Hepatocyte (in vitro differentiated cells): ENCODE measurements around the gene HBG1. TPM values are rescaled to one million over a fixed set of nuclear protein-coding genes. Genes with fewer than 3 reads are reported as not detected.
"Not testable (repeated sequence)": the region's sequence is repeated elsewhere in the genome, so short reads cannot be mapped to it uniquely, and the experiment has no call there.

Experiments
- DNase-seq: peaks from one replicate; pipeline ENCODE4 v3.0.0-alpha.2; 2016; ENCODE audit warnings: low spot score
- H2AFZ ChIP-seq: fragments of 200-600 bp; sonication (generic); 2 replicates; pipeline ENCODE4 v1.6.0; 2016; ENCODE audit warnings: antibody characterized with exemption, mild to moderate bottlenecking
- H3K27ac ChIP-seq: fragments of 200-600 bp; sonication (generic); 2 replicates; pipeline ENCODE4 v1.5.1; 2016; ENCODE audit warnings: mild to moderate bottlenecking
- H3K27me3 ChIP-seq: fragments of 200-600 bp; sonication (generic); 2 replicates; pipeline ENCODE4 v1.6.1; 2016
- H3K36me3 ChIP-seq: fragments of 200-600 bp; sonication (generic); replicated peaks from 2 replicates; pipeline ENCODE4 v1.5.1; 2016; ENCODE audit warnings: low read depth; ENCODE audit not compliant: insufficient read depth
- H3K4me1 ChIP-seq: fragments of 200-600 bp; sonication (generic); 2 replicates; pipeline ENCODE4 v1.5.1; 2016; ENCODE audit warnings: mild to moderate bottlenecking, moderate library complexity; ENCODE audit not compliant: insufficient read depth
- H3K4me2 ChIP-seq: fragments of 200-600 bp; sonication (generic); 2 replicates; pipeline ENCODE4 v1.6.0; 2016
- H3K4me3 ChIP-seq: fragments of 200-600 bp; sonication (generic); 2 replicates; pipeline ENCODE4 v1.5.1; 2016; ENCODE audit warnings: mild to moderate bottlenecking
- H3K79me2 ChIP-seq: fragments of 200-600 bp; sonication (generic); 2 replicates; pipeline ENCODE4 v1.6.0; 2017; ENCODE audit warnings: mild to moderate bottlenecking
- H3K9me2 ChIP-seq: fragments of 200-600 bp; sonication (generic); replicated peaks from 2 replicates; pipeline ENCODE4 v1.6.0; 2017; ENCODE audit warnings: mild to moderate bottlenecking; ENCODE audit not compliant: insufficient read depth
- H3K9me3 ChIP-seq: fragments of 200-600 bp; sonication (generic); 2 replicates; pipeline ENCODE4 v1.5.1; 2016; ENCODE audit warnings: low read depth, mild to moderate bottlenecking
- H4K20me1 ChIP-seq: fragments of 200-600 bp; sonication (generic); 2 replicates; pipeline ENCODE4 v1.6.0; 2016; ENCODE audit warnings: mild to moderate bottlenecking; ENCODE audit not compliant: insufficient read depth, poor library complexity, severe bottlenecking
- EZH2 ChIP-seq: fragments of 200-600 bp; sonication (generic); IDR thresholded peaks from 2 replicates; pipeline ENCODE4 v1.6.1; 2016; ENCODE audit warnings: antibody characterized with exemption, mild to moderate bottlenecking, borderline replicate concordance
- EZH2phosphoT487 ChIP-seq: fragments of 200-600 bp; sonication (generic); IDR thresholded peaks from one replicate; pipeline ENCODE4 v1.6.1; 2018; ENCODE audit warnings: antibody characterized with exemption, mild to moderate bottlenecking, low read depth, moderate library complexity; ENCODE audit not compliant: unreplicated experiment, severe bottlenecking
- WGBS: methylation state at CpG from one replicate; pipeline ENCODE4 v1.1.6; 2016; ENCODE audit warnings: low lambda C conversion rate; ENCODE audit errors: missing lambda C conversion rate; 5-methylcytosine and 5-hydroxymethylcytosine counted together
- polyA plus RNA-seq: library from polyadenylated mRNA; unstranded; fragments of >200 nt; fragmentation: Nextera tagmentation; extraction: Ambion mirVana; gene quantifications from 2 replicates; pipeline ENCODE4 v1.2.1, GENCODE V29; 2016
- total RNA-seq: library from RNA; depleted of rRNA; stranded (reverse); fragments of >200 nt; gene quantifications from 2 replicates; pipeline ENCODE4 v1.2.3, GENCODE V29; 2014
- TF ChIP-seq, protein P1 (sequence below): fragments of 200-600 bp; sonication (generic); IDR thresholded peaks from 2 replicates; pipeline ENCODE4 v1.5.1; 2016; ENCODE audit warnings: antibody characterized with exemption, mild to moderate bottlenecking; ENCODE audit not compliant: poor library complexity

Gene HBG1
- not detected in 2 replicates for total RNA-seq
- polyA plus RNA-seq = not detected in 2 replicates

DNA sequence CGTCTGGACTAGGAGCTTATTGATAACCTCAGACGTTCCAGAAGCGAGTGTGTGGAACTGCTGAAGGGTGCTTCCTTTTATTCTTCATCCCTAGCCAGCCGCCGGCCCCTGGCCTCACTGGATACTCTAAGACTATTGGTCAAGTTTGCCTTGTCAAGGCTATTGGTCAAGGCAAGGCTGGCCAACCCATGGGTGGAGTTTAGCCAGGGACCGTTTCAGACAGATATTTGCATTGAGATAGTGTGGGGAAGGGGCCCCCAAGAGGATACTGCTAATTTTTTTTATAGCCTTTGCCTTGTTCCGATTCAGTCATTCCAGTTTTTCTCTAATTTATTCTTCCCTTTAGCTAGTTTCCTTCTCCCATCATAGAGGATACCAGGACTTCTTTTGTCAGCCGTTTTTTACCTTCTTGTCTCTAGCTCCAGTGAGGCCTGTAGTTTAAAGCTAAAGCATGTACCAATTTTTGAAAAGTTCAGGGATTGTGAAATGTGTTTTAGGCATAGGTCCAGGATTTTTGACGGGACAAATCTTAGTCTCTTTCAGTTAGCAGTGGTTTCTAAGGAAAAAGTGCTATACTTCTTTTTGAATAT lies at the start of gene HBG1:
Gene HBG1 (minus strand): TSS at position 51 of the 590 bp plus-strand sequence. CDS start 53 bp downstream, outside the sequence.
- H2AFZ ChIP-seq, H3K4me2 ChIP-seq, H3K4me1 ChIP-seq, H3K9me2 ChIP-seq, H3K36me3 ChIP-seq, H3K79me2 ChIP-seq, H3K27me3 ChIP-seq, H3K9me3 ChIP-seq, H4K20me1 ChIP-seq, H3K4me3 ChIP-seq, DNase-seq, H3K27ac ChIP-seq: not testable (repeated sequence)
- WGBS = 86% methylated on average over 3 of the region's 9 CpGs

DNA sequence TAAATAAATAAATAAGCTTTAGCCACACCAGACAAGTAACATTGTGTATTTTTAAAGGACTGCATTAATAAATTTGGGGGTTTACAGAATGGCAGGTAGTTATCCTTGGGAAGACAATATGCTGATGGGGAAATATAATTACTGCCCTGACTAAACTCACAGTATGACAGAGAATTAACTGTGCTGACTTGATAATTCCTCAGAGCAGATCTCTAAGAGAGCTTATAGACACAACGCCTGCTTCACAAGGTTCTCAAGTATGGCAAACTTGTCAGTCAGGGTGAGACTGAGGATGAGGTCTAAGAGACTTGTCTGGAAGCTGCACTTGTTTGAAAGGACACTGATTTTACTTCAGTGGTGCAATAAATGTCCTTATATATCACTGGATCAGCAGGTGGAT lies 48.8 kb upstream of the HBG1 start:
- DNase-seq = no peak
- Histone ChIP-seq H4K20me1 (no peaks in the 10 kb centered on the region), H3K4me2 (no peak overlapping the region), H3K9me2 (no peaks in the 10 kb centered on the region), H3K4me1 (no peaks in the 10 kb centered on the region), H3K27ac (no peak overlapping the region), H2AFZ (no peak overlapping the region), H3K36me3 (peaks cover 3% of the 10 kb centered on the region), H3K27me3 (peaks cover 9% of the 10 kb centered on the region), H3K79me2 (no peaks in the 10 kb centered on the region), H3K4me3 (no peak overlapping the region), H3K9me3 (no peaks in the 10 kb centered on the region)
- TF ChIP-seq, protein P1, sequence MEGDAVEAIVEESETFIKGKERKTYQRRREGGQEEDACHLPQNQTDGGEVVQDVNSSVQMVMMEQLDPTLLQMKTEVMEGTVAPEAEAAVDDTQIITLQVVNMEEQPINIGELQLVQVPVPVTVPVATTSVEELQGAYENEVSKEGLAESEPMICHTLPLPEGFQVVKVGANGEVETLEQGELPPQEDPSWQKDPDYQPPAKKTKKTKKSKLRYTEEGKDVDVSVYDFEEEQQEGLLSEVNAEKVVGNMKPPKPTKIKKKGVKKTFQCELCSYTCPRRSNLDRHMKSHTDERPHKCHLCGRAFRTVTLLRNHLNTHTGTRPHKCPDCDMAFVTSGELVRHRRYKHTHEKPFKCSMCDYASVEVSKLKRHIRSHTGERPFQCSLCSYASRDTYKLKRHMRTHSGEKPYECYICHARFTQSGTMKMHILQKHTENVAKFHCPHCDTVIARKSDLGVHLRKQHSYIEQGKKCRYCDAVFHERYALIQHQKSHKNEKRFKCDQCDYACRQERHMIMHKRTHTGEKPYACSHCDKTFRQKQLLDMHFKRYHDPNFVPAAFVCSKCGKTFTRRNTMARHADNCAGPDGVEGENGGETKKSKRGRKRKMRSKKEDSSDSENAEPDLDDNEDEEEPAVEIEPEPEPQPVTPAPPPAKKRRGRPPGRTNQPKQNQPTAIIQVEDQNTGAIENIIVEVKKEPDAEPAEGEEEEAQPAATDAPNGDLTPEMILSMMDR = no peak
- TF ChIP-seq EZH2 (no peak), EZH2phosphoT487 (no peak)
- WGBS = 36% methylated on average over 1 of the region's 1 CpG

DNA sequence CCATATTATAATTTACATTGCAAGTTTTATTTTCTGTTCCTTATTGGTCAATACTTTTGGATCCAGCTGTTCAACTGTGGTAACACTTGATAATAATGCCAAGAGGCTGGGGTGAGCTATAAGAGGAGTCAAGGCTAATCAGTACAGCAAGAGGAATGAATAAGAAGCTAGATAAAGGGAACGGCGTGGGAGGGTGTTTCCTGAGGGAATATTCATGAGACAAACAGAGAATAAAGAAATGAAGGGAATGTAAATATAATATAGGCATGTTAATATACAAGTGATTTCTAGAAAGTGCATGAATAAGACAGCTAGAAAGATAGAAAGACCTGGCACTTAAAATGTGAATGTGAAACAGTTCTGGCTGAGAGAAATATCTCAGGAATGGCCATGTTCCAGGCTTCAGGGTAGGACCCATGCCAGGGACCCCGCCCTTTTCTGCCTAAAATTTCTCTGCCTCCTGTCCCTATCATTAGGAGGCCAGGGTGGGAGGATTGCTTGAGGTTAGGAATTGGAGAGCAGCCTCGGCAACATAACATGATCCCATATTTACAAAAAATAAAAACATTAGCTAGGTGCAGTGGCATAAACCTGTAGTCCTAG lies 48.2 kb upstream of the HBG1 start:
- Histone ChIP-seq H3K27ac (no peak overlapping the region), H3K4me3 (no peak overlapping the region), H4K20me1 (no peaks in the 10 kb centered on the region), H3K79me2 (no peaks in the 10 kb centered on the region), H3K9me2 (no peaks in the 10 kb centered on the region), H3K27me3 (peaks cover 9% of the 10 kb centered on the region), H2AFZ (no peak overlapping the region), H3K4me1 (no peaks in the 10 kb centered on the region), H3K36me3 (peaks cover 3% of the 10 kb centered on the region), H3K4me2 (no peak overlapping the region), H3K9me3 (no peaks in the 10 kb centered on the region)
- TF ChIP-seq EZH2phosphoT487 = no peak
- TF ChIP-seq EZH2 = no peak
- TF ChIP-seq, protein P1 = no peak
- DNase-seq = no peak
- 72% methylated on average over 4 of the region's 4 CpGs for WGBS

DNA sequence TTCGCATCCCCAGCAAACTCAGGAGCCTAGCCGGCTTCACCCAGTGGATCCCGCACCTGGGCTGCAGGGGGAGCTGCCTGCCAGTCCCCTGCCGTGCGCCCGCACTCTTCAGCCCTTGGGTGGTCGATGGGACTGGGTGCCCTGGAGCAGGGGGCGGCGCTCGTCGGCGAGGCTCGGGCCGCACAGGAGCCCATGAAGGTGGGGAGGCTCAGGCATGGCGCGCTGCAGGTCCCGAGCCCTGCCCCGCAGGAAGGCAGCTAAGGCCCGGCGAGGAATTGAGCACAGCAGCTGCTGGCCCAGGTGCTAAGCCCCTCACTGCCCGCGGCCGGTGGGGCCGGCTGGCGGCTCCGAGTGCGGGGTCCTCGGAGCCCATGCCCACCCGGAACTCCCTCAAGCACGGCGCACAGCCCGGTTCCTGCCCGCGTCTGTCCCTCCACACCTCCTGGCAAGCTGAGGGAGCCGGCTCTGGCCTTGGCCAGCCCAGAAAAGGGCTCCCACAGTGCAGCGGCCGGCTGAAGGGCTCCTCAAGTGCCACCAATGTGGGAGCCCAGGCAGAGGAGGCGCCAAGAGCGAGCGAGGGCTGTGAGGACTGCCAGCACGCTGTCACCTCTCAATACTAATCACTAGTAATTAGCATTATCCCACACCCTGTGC lies 44.8 kb upstream of the HBG1 start:
- not testable (repeated sequence) for H3K4me2 ChIP-seq, H3K36me3 ChIP-seq, H3K27me3 ChIP-seq, DNase-seq, H3K79me2 ChIP-seq, H3K27ac ChIP-seq, H3K4me1 ChIP-seq, H4K20me1 ChIP-seq, H2AFZ ChIP-seq, H3K9me2 ChIP-seq, H3K9me3 ChIP-seq, H3K4me3 ChIP-seq
- 96% methylated on average over 40 of the region's 41 CpGs for WGBS
